ENCODE data around the gene TPCN2.

The TPCN2 gene

DNA sequence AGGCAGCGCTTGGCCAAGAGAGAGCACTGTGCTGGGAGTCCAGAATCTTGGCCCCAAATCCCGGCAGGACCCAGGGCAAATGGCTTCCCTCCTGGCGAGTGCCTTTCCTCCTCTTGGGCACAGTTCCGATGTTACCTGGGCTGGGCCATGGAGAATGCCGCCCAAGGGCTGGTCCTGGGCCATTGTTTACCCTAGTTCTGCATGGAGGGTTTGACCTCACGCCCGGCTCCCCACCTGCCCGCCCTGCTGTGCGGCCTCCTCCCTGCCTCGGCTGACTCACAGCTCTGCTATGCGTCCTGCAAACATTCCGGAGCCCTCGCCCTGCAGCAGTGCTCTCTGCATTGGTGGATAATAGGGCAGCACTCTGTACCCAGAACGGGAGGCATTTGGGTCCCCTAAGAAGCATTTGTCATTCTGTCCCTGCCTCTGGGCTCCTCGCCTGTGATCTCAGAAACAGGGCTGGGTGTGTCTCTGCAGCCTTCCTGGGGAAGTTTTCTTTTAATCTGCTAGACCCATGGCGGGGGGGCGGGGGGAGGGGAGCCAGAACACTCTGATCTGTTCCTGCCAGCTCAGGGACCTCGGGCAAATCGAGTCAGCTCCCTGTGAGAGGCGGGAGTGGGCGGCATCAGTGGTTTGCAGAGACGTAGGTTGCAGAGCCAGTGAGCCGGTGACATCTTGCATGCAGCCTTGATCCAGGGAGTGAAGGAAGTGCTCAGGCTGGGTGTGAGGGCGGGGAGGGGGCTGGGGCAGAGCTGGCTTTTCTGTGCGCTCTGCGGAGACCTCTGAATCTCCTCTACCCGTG, 74.1 kb downstream of the TPCN2 start:
- TF ChIP-seq, protein P1, sequence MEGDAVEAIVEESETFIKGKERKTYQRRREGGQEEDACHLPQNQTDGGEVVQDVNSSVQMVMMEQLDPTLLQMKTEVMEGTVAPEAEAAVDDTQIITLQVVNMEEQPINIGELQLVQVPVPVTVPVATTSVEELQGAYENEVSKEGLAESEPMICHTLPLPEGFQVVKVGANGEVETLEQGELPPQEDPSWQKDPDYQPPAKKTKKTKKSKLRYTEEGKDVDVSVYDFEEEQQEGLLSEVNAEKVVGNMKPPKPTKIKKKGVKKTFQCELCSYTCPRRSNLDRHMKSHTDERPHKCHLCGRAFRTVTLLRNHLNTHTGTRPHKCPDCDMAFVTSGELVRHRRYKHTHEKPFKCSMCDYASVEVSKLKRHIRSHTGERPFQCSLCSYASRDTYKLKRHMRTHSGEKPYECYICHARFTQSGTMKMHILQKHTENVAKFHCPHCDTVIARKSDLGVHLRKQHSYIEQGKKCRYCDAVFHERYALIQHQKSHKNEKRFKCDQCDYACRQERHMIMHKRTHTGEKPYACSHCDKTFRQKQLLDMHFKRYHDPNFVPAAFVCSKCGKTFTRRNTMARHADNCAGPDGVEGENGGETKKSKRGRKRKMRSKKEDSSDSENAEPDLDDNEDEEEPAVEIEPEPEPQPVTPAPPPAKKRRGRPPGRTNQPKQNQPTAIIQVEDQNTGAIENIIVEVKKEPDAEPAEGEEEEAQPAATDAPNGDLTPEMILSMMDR (IDR thresholded peaks at IDR 0.05; ENCODE audit: borderline replicate concordance, insufficient read depth, low read depth, low read length), result no peak
- H3K4me3 ChIP-seq (ENCODE audit: low read depth, low read length), result no peak overlapping the region

DNA sequence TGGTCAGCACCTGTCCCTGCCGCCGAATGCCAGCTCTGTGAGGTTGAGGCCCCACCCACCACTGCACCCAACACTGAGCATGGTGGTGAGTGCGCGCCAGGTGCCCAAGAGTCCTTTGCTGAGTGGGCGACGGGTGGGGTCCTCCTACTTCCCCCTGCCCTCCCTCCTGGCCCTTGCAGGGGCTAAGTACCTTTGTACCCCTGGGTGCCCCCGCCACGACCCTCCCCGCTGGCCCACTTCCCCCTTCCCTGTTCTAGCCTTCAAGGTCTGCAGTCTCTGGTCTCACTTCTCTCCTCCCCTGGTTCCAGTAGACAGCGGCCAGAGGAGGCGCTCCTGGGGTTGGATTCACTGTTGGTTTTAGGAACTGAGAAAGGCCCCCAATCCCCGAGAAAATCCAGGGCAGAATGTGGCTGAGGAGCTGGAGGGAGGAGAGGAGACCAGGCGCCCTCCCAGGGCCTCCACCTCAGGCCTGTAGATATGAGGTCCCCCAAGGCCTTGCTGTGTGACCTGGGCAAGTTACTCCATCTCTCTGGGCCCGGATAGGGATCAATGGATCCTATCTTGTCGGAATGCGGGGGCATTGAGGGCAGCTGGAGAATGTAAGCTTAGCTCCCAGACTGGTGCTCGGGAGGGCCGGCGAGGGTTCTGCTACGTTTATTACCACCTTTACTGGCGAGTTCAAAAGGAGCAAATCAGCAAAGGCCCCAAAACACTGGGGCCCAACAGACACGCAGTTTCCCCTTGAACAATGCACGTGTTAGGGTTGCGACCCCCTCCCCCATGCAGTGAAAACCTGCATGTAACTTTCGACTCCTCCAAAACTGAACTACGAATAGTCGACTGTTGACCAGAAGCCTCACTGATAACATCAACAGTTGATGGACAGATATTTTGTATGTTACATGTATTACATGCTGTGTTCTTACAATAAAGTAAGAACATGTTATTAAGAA, 75.1 kb downstream of the TPCN2 start:
- no peak overlapping the region for H3K4me3 ChIP-seq (ENCODE audit: low read depth, low read length)
- TF ChIP-seq, protein P1 (IDR thresholded peaks at IDR 0.05; ENCODE audit: borderline replicate concordance, insufficient read depth, low read depth, low read length), result no peak

DNA sequence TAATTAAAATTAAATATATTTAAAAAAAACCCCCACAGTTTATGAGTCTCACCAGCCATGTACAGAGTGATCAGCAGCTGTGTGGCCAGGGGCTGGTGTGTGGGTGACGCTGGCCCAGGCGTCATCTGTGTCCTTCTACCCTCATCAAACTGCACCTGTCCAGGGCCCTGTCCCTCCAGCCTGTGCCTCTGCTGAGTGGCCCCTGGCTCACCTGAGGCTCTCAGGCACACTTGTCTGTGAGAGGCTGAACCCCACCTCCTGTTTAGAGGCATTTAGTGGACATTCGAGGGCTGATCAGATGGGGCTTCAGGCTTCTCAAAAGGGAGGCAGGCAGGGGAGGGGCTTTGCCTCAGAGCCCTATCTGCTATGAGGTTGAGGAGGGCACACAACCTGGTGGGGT, 77.1 kb downstream of the TPCN2 start:
- no peak overlapping the region for H3K4me3 ChIP-seq (ENCODE audit: low read depth, low read length)
- TF ChIP-seq, protein P1 (IDR thresholded peaks at IDR 0.05; ENCODE audit: borderline replicate concordance, insufficient read depth, low read depth, low read length), result no peak

DNA sequence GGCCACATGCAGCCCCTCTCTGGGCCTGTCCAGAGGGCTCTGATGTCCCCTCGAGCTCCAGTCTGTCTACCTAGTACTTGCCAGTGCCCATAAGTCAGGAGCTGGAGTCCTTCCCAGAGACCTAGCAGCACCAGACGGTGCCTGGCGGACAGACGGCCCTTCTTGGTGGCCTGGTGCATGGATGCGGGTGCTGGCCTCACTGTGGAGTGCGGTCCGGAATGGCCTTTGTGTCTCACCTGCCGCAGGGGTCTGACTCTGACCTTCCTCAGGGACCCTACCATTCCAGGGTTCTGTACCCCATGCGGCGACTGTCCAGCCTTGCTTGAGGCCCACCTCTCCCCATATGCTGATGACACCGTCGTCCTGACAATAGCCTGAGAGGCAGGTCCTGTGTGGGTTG, 77.6 kb downstream of the TPCN2 start:
- H3K4me3 ChIP-seq (ENCODE audit: low read depth, low read length), result no peak overlapping the region
- TF ChIP-seq, protein P1 (IDR thresholded peaks at IDR 0.05; ENCODE audit: borderline replicate concordance, insufficient read depth, low read depth, low read length), result no peak

DNA sequence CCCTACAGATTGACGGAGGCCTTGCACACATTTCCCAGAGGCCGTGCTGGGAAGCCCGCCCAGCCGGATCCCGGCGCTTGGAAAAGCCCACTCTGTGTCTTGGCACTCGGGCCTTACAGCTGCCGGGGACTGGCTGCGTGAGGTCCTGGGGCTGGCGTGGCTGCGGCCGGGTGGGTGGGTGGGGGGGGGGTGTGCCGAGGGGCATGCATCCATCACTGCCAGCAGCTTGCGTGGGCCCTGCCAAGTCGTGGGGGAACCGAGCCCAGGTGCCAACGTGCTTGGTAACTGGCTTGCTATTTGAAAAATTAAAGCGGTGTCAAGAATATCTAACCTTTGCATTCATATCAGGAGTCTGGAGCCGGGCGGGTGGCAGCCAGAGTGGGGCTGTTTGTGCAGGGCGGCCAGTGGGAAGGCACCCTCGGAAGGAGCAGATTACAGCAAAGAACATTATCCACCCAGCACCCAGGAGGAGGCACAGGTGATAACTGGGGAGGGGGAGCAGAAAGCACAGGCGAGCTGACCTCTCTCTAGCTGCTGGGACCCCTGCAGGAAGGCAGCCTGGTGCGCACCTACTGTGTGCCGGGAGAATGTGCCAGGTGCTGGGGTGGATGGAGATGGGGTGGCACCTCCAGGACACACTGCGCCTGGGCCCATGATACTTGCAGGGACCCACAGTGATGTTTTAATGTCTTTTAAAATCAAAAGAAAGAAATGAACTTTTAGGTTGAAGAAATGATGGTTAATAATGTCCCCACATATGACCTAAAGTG, 78.5 kb downstream of the TPCN2 start:
- TF ChIP-seq, protein P1 (IDR thresholded peaks at IDR 0.05; ENCODE audit: borderline replicate concordance, insufficient read depth, low read depth, low read length), result no peak
- no peak overlapping the region for H3K4me3 ChIP-seq (ENCODE audit: low read depth, low read length)

DNA sequence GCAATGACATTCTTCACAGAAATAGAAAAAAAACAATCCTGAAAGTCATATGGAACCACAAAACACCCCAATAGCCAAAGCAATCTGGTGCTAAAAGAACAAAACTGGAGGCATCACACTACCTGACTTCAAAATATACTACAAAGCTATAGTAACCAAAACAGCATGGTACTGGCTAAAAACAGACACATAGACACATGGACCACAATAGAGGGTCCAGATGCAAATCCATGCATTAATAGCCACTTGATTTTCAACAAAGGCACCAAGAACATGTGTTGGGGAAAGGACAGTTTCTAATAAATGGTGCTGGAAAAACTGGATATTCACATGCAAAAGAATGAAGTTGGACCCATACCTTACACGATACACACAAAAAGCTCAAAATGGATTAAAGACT, 79.2 kb downstream of the TPCN2 start:
- H3K4me3 ChIP-seq (ENCODE audit: low read depth, low read length), result no peak overlapping the region
- TF ChIP-seq, protein P1 (IDR thresholded peaks at IDR 0.05; ENCODE audit: borderline replicate concordance, insufficient read depth, low read depth, low read length), result no peak

All from GM12875 (cell line).